K562 (cell line): ENCODE measurements around the gene TIMM44. TPM values are rescaled to one million over a fixed set of nuclear protein-coding genes. Genes with fewer than 3 reads are reported as not detected.
"Not testable (repeated sequence)": the region's sequence is repeated elsewhere in the genome, so short reads cannot be mapped to it uniquely, and the experiment has no call there.

Experiments used
- ATAC-seq: fragments of 200-7000 bp; cut with Tn5 transposase; 3 replicates; pipeline ENCODE4 v1.9.1; 2020; ENCODE audit warnings: moderate library complexity
- BruUV-seq: library from RNA; stranded (reverse); fragments of 400-500 nt; replicated peaks from 2 replicates; lab custom pipeline; 2021; lab: Mats Ljungman, UMichigan
- CTCF ChIA-PET: fragments of 300-600 bp; formaldehyde crosslinking; extraction: SDS; loops from one replicate; lab custom pipeline; 2021; ENCODE audit warnings: low intra/inter-chr PET ratio; lab: Yijun Ruan, JAX
- POLR2A ChIA-PET: fragments of 300-600, 350-650 bp; sonication (Branson Sonifier 250); formaldehyde crosslinking; extraction: SDS; loops from one replicate; lab custom pipeline; 2021; ENCODE audit warnings: antibody characterized with exemption, inconsistent platforms; lab: Yijun Ruan, JAX
- DNase-seq, 4 experiments: peaks; one replicate each; pipeline versions ENCODE4 v3.0.0 to v3.0.0-alpha.2; 2011 to 2018; ENCODE audit warnings: low spot score in 3 of 4, mixed read lengths in 3 of 4; ENCODE audit errors: extremely low read depth in 1 of 4
- FAIRE-seq: peaks from 2 replicates; lab custom pipeline; 2011; peaks lifted over from hg19 to GRCh38; lab: Jason Lieb, UNC
- H2AFZ ChIP-seq: 2 replicates; pipeline ENCODE4 v1.6.0; 2011; ENCODE audit warnings: low read depth, low read length, control low read depth, inconsistent platforms
- H3K27ac ChIP-seq: fragments of 200-600 bp; 3 replicates; pipeline ENCODE4 v1.8.0; 2011; ENCODE audit warnings: low read depth, mild to moderate bottlenecking, control low read depth, inconsistent platforms, low read length, moderate library complexity, mixed read lengths; ENCODE audit errors: extremely low read depth
- H3K27me3 ChIP-seq, 2 experiments: fragments of 300-600 bp in 1 of 2; 2 replicates in 1 of 2; 3 replicates in 1 of 2; pipeline versions ENCODE4 v1.6.0 to v1.8.0; 2011; ENCODE audit warnings: inconsistent platforms in 2 of 2, low read length in 2 of 2, mild to moderate bottlenecking in 1 of 2, mixed read lengths in 1 of 2, moderate library complexity in 1 of 2; ENCODE audit not compliant: control insufficient read depth in 2 of 2, insufficient read depth in 2 of 2
- H3K36me3 ChIP-seq: fragments of 300-600 bp; 3 replicates; pipeline ENCODE4 v1.8.0; 2011; ENCODE audit warnings: mild to moderate bottlenecking, low read length, inconsistent platforms; ENCODE audit not compliant: control insufficient read depth, insufficient read depth
- H3K4me1 ChIP-seq, 2 experiments: fragments of 200-600 bp in 1 of 2; replicated peaks in 1 of 2; 2 replicates in 1 of 2; 3 replicates in 1 of 2; pipeline versions ENCODE4 v1.5.1 to v1.8.0; 2011; ENCODE audit warnings: inconsistent platforms in 2 of 2, low read length in 2 of 2, mild to moderate bottlenecking in 1 of 2, mixed read lengths in 1 of 2, moderate library complexity in 1 of 2; ENCODE audit not compliant: control insufficient read depth in 2 of 2, insufficient read depth in 2 of 2
- H3K4me2 ChIP-seq: 2 replicates; pipeline ENCODE4 v1.6.1; 2011; ENCODE audit warnings: low read length, control low read depth, inconsistent platforms, mixed read lengths; ENCODE audit not compliant: insufficient read depth
- H3K4me3 ChIP-seq: fragments of 200-600 bp; sonication (generic), shearing (Covaris generic); 2 replicates; pipeline ENCODE4 v1.5.1; 2016; ENCODE audit warnings: control low read depth, inconsistent platforms
- H3K79me2 ChIP-seq: fragments of 200-600 bp; 3 replicates; pipeline ENCODE4 v1.8.0; 2011; ENCODE audit warnings: low read length, inconsistent platforms; ENCODE audit not compliant: control insufficient read depth, insufficient read depth
- H3K9ac ChIP-seq, 2 experiments: 2 replicates each; pipeline versions ENCODE4 v1.6.0 to v1.6.1; 2011; ENCODE audit warnings: low read depth in 2 of 2, low read length in 2 of 2, control low read depth in 1 of 2, inconsistent platforms in 1 of 2, mild to moderate bottlenecking in 1 of 2, mixed read lengths in 1 of 2; ENCODE audit not compliant: insufficient read depth in 1 of 2
- H3K9me1 ChIP-seq: one replicate; pipeline ENCODE4 v1.6.0; 2011; ENCODE audit warnings: inconsistent platforms, mild to moderate bottlenecking, low read length, moderate library complexity; ENCODE audit not compliant: control insufficient read depth, insufficient read depth
- H3K9me3 ChIP-seq: replicated peaks from 2 replicates; pipeline ENCODE4 v1.5.1; 2011; ENCODE audit warnings: low read depth, low read length, inconsistent platforms; ENCODE audit not compliant: control insufficient read depth, insufficient read depth
- H4K20me1 ChIP-seq: replicated peaks from 2 replicates; pipeline ENCODE4 v1.6.1; 2011; ENCODE audit warnings: low read length, inconsistent platforms, mixed read lengths; ENCODE audit not compliant: control insufficient read depth, insufficient read depth
- ARID1B ChIP-seq: fragments of 450-650 bp; IDR thresholded peaks from 2 replicates; pipeline ENCODE4 v1.6.1; 2016; ENCODE audit warnings: antibody characterized with exemption, mild to moderate bottlenecking, inconsistent platforms
- ATF3 ChIP-seq, 2 experiments: fragments of 450-650 bp in 1 of 2; sonication (generic) in 1 of 2; formaldehyde crosslinking in 1 of 2; IDR thresholded peaks in 1 of 2; conservative IDR thresholded peaks in 1 of 2; 2 replicates each; pipeline versions ENCODE4 v1.6.1 to v1.8.1; 2016 to 2023; ENCODE audit warnings: mild to moderate bottlenecking in 2 of 2, moderate library complexity in 2 of 2, inconsistent platforms in 1 of 2, missing genetic modification reagents in 1 of 2
- FOSL1 ChIP-seq: fragments of 200-800 bp; sonication (Bioruptor generic); conservative IDR thresholded peaks from 2 replicates; pipeline ENCODE4 v1.6.1; 2016; ENCODE audit warnings: missing genetic modification characterization, missing compliant biosample characterization
- JUN ChIP-seq, 2 experiments: sonication (generic) in 1 of 2; formaldehyde crosslinking in 1 of 2; IDR thresholded peaks; 2 replicates each; pipeline versions ENCODE4 v1.6.1 to v1.8.0; 2012 to 2022; ENCODE audit warnings: borderline replicate concordance in 2 of 2, mild to moderate bottlenecking in 2 of 2, improper control_type of control experiment in 1 of 2, low read depth in 1 of 2, low read length in 1 of 2, missing genetic modification reagents in 1 of 2
- JUND ChIP-seq, 2 experiments: IDR thresholded peaks; 2 replicates in 1 of 2; 3 replicates in 1 of 2; pipeline ENCODE4 v1.6.1; 2011; ENCODE audit warnings: borderline replicate concordance in 2 of 2, low read depth in 2 of 2, low read length in 2 of 2, improper control_type of control experiment in 1 of 2, missing biosample characterization in 1 of 2, missing genetic modification characterization in 1 of 2, missing genetic modification reagents in 1 of 2
- MLLT1 ChIP-seq, 2 experiments: fragments of 450-650 bp; IDR thresholded peaks; 2 replicates each; pipeline ENCODE4 v1.6.1; 2016
- RBFOX2 ChIP-seq: fragments of 200-400 bp; formaldehyde crosslinking; IDR thresholded peaks from 2 replicates; pipeline ENCODE4 v1.6.1; 2017; ENCODE audit warnings: low read depth, mild to moderate bottlenecking, low read length, moderate library complexity
- SMARCA4 ChIP-seq: fragments of 450-650 bp; IDR thresholded peaks from 2 replicates; pipeline ENCODE4 v1.6.1; 2016
- SMARCE1 ChIP-seq: fragments of 450-650 bp; IDR thresholded peaks from 2 replicates; pipeline ENCODE4 v1.7.1; 2016; ENCODE audit warnings: mild to moderate bottlenecking
- ZNF384 ChIP-seq: IDR thresholded peaks from 2 replicates; pipeline ENCODE4 v1.6.1; 2012; ENCODE audit warnings: low read depth, low read length, improper control_type of control experiment
- WGBS: fragments of 100-300 bp; shearing (Covaris generic); methylation state at CpG from one replicate; pipeline ENCODE4 v1.1.6; 2016; ENCODE audit warnings: low coverage, mixed read lengths; ENCODE audit not compliant: insufficient coverage; ENCODE audit errors: missing lambda C conversion rate; 5-methylcytosine and 5-hydroxymethylcytosine counted together
- in situ Hi-C: fragments of 300-500 bp; cut with MboI; formaldehyde crosslinking; loops from 4 replicates; pipeline ENCODE4 v1.15.0; 2018; ENCODE audit warnings: inconsistent platforms, mixed read lengths
- intact Hi-C: fragments of 100-400 bp; cut with micrococcal nuclease; formaldehyde crosslinking; loops from 2 replicates; pipeline ENCODE4 v1.14.2; 2022
- polyA plus RNA-seq, 8 experiments: library from polyadenylated mRNA; depleted of rRNA in 4 of 8; stranded (reverse) in 5 of 8; unstranded in 3 of 8; fragments of >200 nt; fragmentation: Nextera tagmentation in 2 of 8; fragmentation: Illumina TruSeq in 1 of 8; extraction: Ambion mirVana in 2 of 8; extraction: Trizol in 1 of 8; gene quantifications; 2 replicates each; pipeline versions ENCODE4 v1.2.1 to v1.2.3, GENCODE V29; 2011 to 2014; ENCODE audit warnings: inconsistent platforms in 1 of 8, missing spikeins in 1 of 8
- total RNA-seq, 7 experiments: library from RNA; depleted of rRNA in 6 of 7; stranded (reverse); fragments of >200 nt in 6 of 7; fragmentation: Illumina TruSeq in 2 of 7; extraction: Trizol in 2 of 7; gene quantifications; 2 replicates each; pipeline versions ENCODE4 v1.2.1 to v1.2.3, GENCODE V29; 2011 to 2021; ENCODE audit warnings: low replicate concordance in 1 of 7

The TIMM44 gene
- total and polyA plus RNA-seq, 9 of the 15 experiments (the other 6 are each of a cell fraction or from before 2014, with no cell fraction given) = 10.3 to 231 (median 89.3) TPM

GRCh38 chr19:7893362-7894101, 49.9 kb downstream of the TIMM44 start:
- WGBS = 68% methylated on average over 13 of the region's 18 CpGs
- H3K9me3 ChIP-seq; H3K27ac ChIP-seq; H3K79me2 ChIP-seq; H4K20me1 ChIP-seq; H2AFZ ChIP-seq; H3K4me3 ChIP-seq; CTCF ChIA-PET; H3K36me3 ChIP-seq; H3K9me1 ChIP-seq; FAIRE-seq; intact Hi-C loops; BruUV-seq; H3K4me2 ChIP-seq; in situ Hi-C loops; DNase-seq; ATAC-seq; H3K27me3 ChIP-seq; TF ChIP-seq JUN (CRISPR knock-in tag; IDR thresholded peaks at IDR 0.05; ENCODE audit: borderline replicate concordance); ATF3 (CRISPR knock-in tag; conservative IDR thresholded peaks at IDR 0.05); JUND (tag; IDR thresholded peaks at IDR 0.05; ENCODE audit: borderline replicate concordance, low read depth, low read length): not testable (repeated sequence)
- TF ChIP-seq JUN (IDR thresholded peaks at IDR 0.05; ENCODE audit: borderline replicate concordance, low read depth, low read length) (0 out of 2 replicates have a peak, but pooled peaks have one; percentile 55), ARID1B (peak; percentile 32; the same call in 1 of the 2 replicates), ATF3 (IDR thresholded peaks at IDR 0.05) (peak; percentile 73; the same call in 1 of the 2 replicates), JUND (IDR thresholded peaks at IDR 0.05; ENCODE audit: borderline replicate concordance, low read depth, low read length) (peak; percentile 51; the same call in 1 of the 2 replicates), FOSL1 (tag) (peak; percentile 95), RBFOX2 (0 out of 2 replicates have a peak, but pooled peaks have one; percentile 15), SMARCA4 (peak; percentile 24; the same call in 1 of the 2 replicates), SMARCE1 (peak; percentile 54; the same call in 1 of the 2 replicates), ZNF384 (peak; percentile 68), MLLT1 (IDR thresholded peaks at IDR 0.05) (peak in 1 of 2 experiments; percentile 97; a peak in 2 of 4 replicates)
- peaks cover 9 to 25% of the 10 kb centered on the region in 2 experiments for H3K4me1 ChIP-seq
- POLR2A ChIA-PET = interaction anchor here (8.2 kb wide), 1 partner anchor 8 kb away, joined by 72 read pairs; the partner anchor contains the start of gene MAP2K7
- H3K9ac ChIP-seq = peak overlapping the region in 1 of 2 experiments; percentile 52; a peak in 1 of 4 replicates
